Naive thymus-derived CD4-positive, alpha-beta T cell (primary cell): ENCODE results near the gene CAMTA1. TPM values are rescaled to one million over a fixed set of nuclear protein-coding genes. Genes with fewer than 3 reads are reported as not detected.

ENCODE experiments used
- ATAC-seq: fragments of 150-1000 bp; cut with Tn5 transposase; 2 replicates; pipeline ENCODE4 v1.10.0; 2021; ENCODE audit warnings: mild to moderate bottlenecking, moderate library complexity
- CTCF ChIA-PET: fragments of 350-600 bp; sonication (Branson Sonifier 250); formaldehyde crosslinking; loops from one replicate; lab custom pipeline; 2021; ENCODE audit warnings: antibody characterized with exemption; lab: Charles Lee
- POLR2A ChIA-PET: fragments of 350-600 bp; sonication (Branson Sonifier 250); formaldehyde crosslinking; loops from one replicate; lab custom pipeline; 2021; ENCODE audit warnings: antibody characterized with exemption, inconsistent platforms; lab: Charles Lee
- DNase-seq, 9 donors: peaks; one replicate each; pipeline versions ENCODE4 v3.0.0 to v3.0.0-alpha.2; 2020 to 2022; ENCODE audit warnings: mixed read lengths in 1 of 9
- H3K27ac ChIP-seq: one replicate; pipeline ENCODE4 v1.7.0; 2013; ENCODE audit warnings: mild to moderate bottlenecking, low read depth, low read length, moderate library complexity
- H3K27me3 ChIP-seq, 2 donors: one replicate each; pipeline ENCODE4 v1.7.0; 2013; ENCODE audit warnings: low read length in 2 of 2, mild to moderate bottlenecking in 2 of 2, moderate library complexity in 2 of 2; ENCODE audit not compliant: control insufficient read depth in 2 of 2, insufficient read depth in 2 of 2
- H3K36me3 ChIP-seq, 3 experiments: 1 replicate in 2 of 3; 2 replicates in 1 of 3; pipeline ENCODE4 v1.7.0; 2013; ENCODE audit warnings: low read length in 3 of 3, mild to moderate bottlenecking in 3 of 3, moderate library complexity in 1 of 3; ENCODE audit not compliant: insufficient read depth in 3 of 3, control insufficient read depth in 2 of 3
- H3K4me1 ChIP-seq, 2 donors: one replicate each; pipeline ENCODE4 v1.7.0; 2013; ENCODE audit warnings: low read length in 2 of 2, mild to moderate bottlenecking in 2 of 2, moderate library complexity in 1 of 2; ENCODE audit not compliant: control insufficient read depth in 2 of 2, insufficient read depth in 2 of 2
- H3K4me3 ChIP-seq: 2 replicates; pipeline ENCODE4 v1.7.0; 2013; ENCODE audit warnings: mild to moderate bottlenecking, low read length
- H3K9me3 ChIP-seq, 3 experiments: 1 replicate in 2 of 3; 2 replicates in 1 of 3; pipeline ENCODE4 v1.7.0; 2013; ENCODE audit warnings: low read length in 3 of 3; ENCODE audit not compliant: control insufficient read depth in 2 of 3
- H3K27ac Mint-ChIP-seq, 9 donors: one replicate each; pipeline ENCODE4 v1.8.0; 2020 to 2022; ENCODE audit warnings: mixed read lengths in 9 of 9, mild to moderate bottlenecking in 8 of 9, moderate library complexity in 5 of 9, inconsistent platforms in 2 of 9
- H3K27me3 Mint-ChIP-seq, 5 donors: one replicate each; pipeline ENCODE4 v1.8.0; 2021 to 2022; ENCODE audit warnings: mixed read lengths in 5 of 5, mild to moderate bottlenecking in 1 of 5
- H3K36me3 Mint-ChIP-seq, 5 donors: one replicate each; pipeline ENCODE4 v1.8.0; 2020 to 2022; ENCODE audit warnings: mixed read lengths in 5 of 5, mild to moderate bottlenecking in 3 of 5, inconsistent platforms in 1 of 5
- H3K4me1 Mint-ChIP-seq, 7 donors: one replicate each; pipeline ENCODE4 v1.8.0; 2020 to 2022; ENCODE audit warnings: mixed read lengths in 7 of 7, mild to moderate bottlenecking in 3 of 7, inconsistent platforms in 1 of 7
- H3K4me3 Mint-ChIP-seq, 10 donors: one replicate each; pipeline ENCODE4 v1.8.0; 2020 to 2022; ENCODE audit warnings: mild to moderate bottlenecking in 10 of 10, mixed read lengths in 10 of 10, moderate library complexity in 6 of 10, inconsistent platforms in 2 of 10
- H3K9me3 Mint-ChIP-seq, 11 donors: one replicate each; pipeline ENCODE4 v1.8.0; 2020 to 2022; ENCODE audit warnings: mixed read lengths in 11 of 11, mild to moderate bottlenecking in 4 of 11, inconsistent platforms in 1 of 11, moderate library complexity in 1 of 11
- intact Hi-C, 2 donors: fragments of 100-400 bp; cut with micrococcal nuclease; formaldehyde crosslinking; loops; one replicate each; pipeline ENCODE4 v1.15.1; 2023
- polyA plus RNA-seq, 2 donors: library from polyadenylated mRNA; unstranded; fragments of 300-500 nt; fragmentation: Illumina TruSeq; gene quantifications; one replicate each; pipeline ENCODE4 v1.2.3, GENCODE V29; 2021
- total RNA-seq, 6 experiments: library from RNA in 5 of 6; stranded (reverse) in 5 of 6; gene quantifications; 1 replicate in 5 of 6; 2 replicates in 1 of 6; pipeline ENCODE4 v1.2.3 and lab custom pipeline; 2021 to 2026

CAMTA1 gene
- total and polyA plus RNA-seq, 7 experiments from 2014 or later: 38.1 to 68.6 (median 42.6) TPM

GRCh38 chr1:7343882-7344281, 558.6 kb downstream of the CAMTA1 start:
- Histone ChIP-seq H3K27me3 (no peaks in the 10 kb centered on the region), H3K4me1 (no peaks in the 10 kb centered on the region), H3K4me3 (no peak overlapping the region), H3K27ac (no peak overlapping the region), H3K36me3 (no peaks in the 10 kb centered on the region), H3K9me3 (no peaks in the 10 kb centered on the region)
- H3K4me1 Mint-ChIP-seq: no peaks in the 10 kb centered on the region
- H3K27me3 Mint-ChIP-seq: peaks cover 0 to 8% (median 0%) of the 10 kb centered on the region in 5 donors
- H3K36me3 Mint-ChIP-seq: no peaks in the 10 kb centered on the region
- ATAC-seq (no peak), DNase-seq (no peak)
- H3K27ac Mint-ChIP-seq: peak overlapping the region in 1 of 9 donors; percentile 18
- CTCF ChIA-PET: no interaction called here
- POLR2A ChIA-PET: no interaction called here
- no peaks in the 10 kb centered on the region for H3K9me3 Mint-ChIP-seq
- H3K4me3 Mint-ChIP-seq: no peak overlapping the region
- intact Hi-C loops: no loop called here

- Histone ChIP-seq H3K4me1 (no peaks in the 10 kb centered on the region), H3K27ac (no peak overlapping the region), H3K4me3 (no peak overlapping the region), H3K36me3 (no peaks in the 10 kb centered on the region), H3K27me3 (no peaks in the 10 kb centered on the region), H3K9me3 (no peaks in the 10 kb centered on the region)
- Mint-ChIP-seq H3K27me3 (peaks cover 0 to 8% (median 0%) of the 10 kb centered on the region in 5 donors), H3K4me1 (no peaks in the 10 kb centered on the region), H3K9me3 (no peaks in the 10 kb centered on the region), H3K36me3 (no peaks in the 10 kb centered on the region), H3K27ac (no peak overlapping the region), H3K4me3 (no peak overlapping the region)
- DNase-seq: no peak
- no peak for ATAC-seq
- ChIA-PET POLR2A (no interaction called here), CTCF (no interaction called here)
- intact Hi-C loops: no loop called here
Observed at GRCh38 chr1:7344299-7344698, 559.0 kb downstream of the CAMTA1 start.

GRCh38 chr1:7345516-7345915, 560.3 kb downstream of the CAMTA1 start:
- peaks cover 0 to 8% (median 0%) of the 10 kb centered on the region in 5 donors for H3K27me3 Mint-ChIP-seq
- Histone ChIP-seq H3K36me3 (no peaks in the 10 kb centered on the region), H3K27me3 (no peaks in the 10 kb centered on the region), H3K27ac (no peak overlapping the region), H3K9me3 (no peaks in the 10 kb centered on the region), H3K4me1 (no peaks in the 10 kb centered on the region), H3K4me3 (no peak overlapping the region)
- ATAC-seq (no peak), DNase-seq (no peak)
- H3K4me1 Mint-ChIP-seq: no peaks in the 10 kb centered on the region
- POLR2A ChIA-PET: no interaction called here
- CTCF ChIA-PET: no interaction called here
- intact Hi-C loops: no loop called here
- no peak overlapping the region for H3K4me3 Mint-ChIP-seq
- no peaks in the 10 kb centered on the region for H3K9me3 Mint-ChIP-seq
- no peaks in the 10 kb centered on the region for H3K36me3 Mint-ChIP-seq
- H3K27ac Mint-ChIP-seq: no peak overlapping the region

DNA sequence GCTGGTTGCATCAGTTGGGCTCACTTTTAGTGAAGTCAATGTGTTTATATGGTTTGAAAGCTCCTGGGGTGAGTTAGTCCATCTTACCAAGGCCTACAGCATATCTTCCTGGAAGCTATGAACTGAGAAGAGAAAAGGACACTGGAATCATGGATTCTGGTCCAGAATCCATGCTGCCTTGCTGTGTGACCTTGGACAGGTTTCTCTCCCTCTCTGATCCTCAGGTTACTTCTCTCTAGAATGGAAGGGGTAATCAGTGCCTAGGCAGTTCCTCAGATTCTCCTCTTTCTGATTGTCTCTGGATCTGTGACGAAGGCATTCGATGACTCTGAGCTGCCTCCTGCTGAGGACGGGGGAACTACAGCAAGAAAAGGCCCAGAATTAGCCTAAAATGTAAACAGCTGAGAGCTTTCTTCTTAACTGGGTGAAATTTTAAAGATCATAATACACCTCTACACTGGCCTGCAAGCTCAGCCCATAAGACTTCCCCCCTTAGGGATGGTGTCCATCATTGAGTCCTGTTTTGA, 560.9 kb downstream of the CAMTA1 start:
- no peak overlapping the region for H3K27ac Mint-ChIP-seq
- no peaks in the 10 kb centered on the region for H3K36me3 Mint-ChIP-seq
- H3K27ac ChIP-seq: no peak overlapping the region
- H3K9me3 ChIP-seq: no peaks in the 10 kb centered on the region
- intact Hi-C loops: no loop called here
- no peak overlapping the region for H3K4me3 ChIP-seq
- H3K36me3 ChIP-seq: no peaks in the 10 kb centered on the region
- H3K4me1 Mint-ChIP-seq: no peaks in the 10 kb centered on the region
- DNase-seq (no peak), ATAC-seq (no peak)
- no peaks in the 10 kb centered on the region for H3K9me3 Mint-ChIP-seq
- peaks cover 0 to 8% (median 0%) of the 10 kb centered on the region in 5 donors for H3K27me3 Mint-ChIP-seq
- POLR2A ChIA-PET: no interaction called here
- CTCF ChIA-PET: no interaction called here
- no peak overlapping the region for H3K4me3 Mint-ChIP-seq
- H3K27me3 ChIP-seq: no peaks in the 10 kb centered on the region
- H3K4me1 ChIP-seq: no peaks in the 10 kb centered on the region

DNA sequence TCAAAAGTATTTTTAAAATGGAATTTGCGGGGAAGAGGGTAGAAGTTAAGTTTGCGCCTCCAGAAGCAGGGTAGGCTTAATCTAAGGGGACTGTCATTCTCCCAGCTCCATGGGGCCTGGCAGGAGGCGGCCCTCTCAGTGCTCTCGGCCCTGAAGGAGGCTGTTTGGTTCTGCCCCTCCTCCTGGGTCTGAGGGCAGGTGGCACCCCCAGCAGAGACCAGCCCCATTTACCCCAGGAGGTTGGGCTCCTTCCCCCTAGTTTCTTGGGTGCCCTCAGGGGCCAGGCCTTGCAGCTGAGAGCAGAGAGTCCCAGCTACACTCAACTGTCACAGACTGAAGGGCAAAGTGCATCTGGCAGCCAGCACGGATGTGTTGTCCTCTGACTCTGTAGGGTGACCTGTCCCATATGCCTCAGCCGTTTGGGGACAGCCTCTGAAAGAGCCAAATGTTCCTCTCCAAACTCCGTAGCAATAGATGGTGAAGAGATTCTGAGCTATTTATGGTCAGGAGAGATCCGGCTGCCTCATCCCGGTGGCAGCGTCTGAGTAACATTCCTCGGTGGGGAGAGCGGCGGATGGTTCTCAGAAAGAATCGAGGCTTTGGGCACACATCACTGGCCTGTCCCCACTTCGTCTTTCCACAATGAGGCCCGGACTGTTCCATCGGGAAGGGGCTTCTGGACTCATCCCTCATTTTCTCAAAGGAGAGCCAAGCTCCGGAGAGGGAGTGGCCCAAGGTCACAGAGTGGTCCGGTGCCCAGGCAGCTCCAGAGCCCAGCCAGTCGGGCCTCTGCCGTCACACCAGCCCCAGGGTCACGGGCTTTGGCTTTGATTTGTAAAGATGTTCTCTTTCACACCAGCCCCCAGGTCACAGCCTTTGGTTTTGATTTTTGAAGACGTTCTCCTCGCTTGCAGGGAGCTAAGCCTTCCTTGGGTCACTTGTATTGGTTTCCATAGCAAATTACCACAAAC, 561.6 kb downstream of the CAMTA1 start:
- H3K9me3 Mint-ChIP-seq: no peaks in the 10 kb centered on the region
- H3K36me3 ChIP-seq: no peaks in the 10 kb centered on the region
- H3K4me1 ChIP-seq: no peaks in the 10 kb centered on the region
- ChIA-PET CTCF (no interaction called here), POLR2A (no interaction called here)
- H3K9me3 ChIP-seq: no peaks in the 10 kb centered on the region
- H3K4me3 ChIP-seq: no peak overlapping the region
- H3K27me3 Mint-ChIP-seq: peaks cover 0 to 8% (median 0%) of the 10 kb centered on the region in 5 donors
- H3K27ac Mint-ChIP-seq: peak overlapping the region in 1 of 9 donors; percentile 70
- no peak overlapping the region for H3K4me3 Mint-ChIP-seq
- intact Hi-C loops: no loop called here
- H3K4me1 Mint-ChIP-seq: no peaks in the 10 kb centered on the region
- H3K27ac ChIP-seq: no peak overlapping the region
- H3K36me3 Mint-ChIP-seq: no peaks in the 10 kb centered on the region
- DNase-seq (no peak), ATAC-seq (no peak)
- no peaks in the 10 kb centered on the region for H3K27me3 ChIP-seq

- DNase-seq: no peak
Observed at GRCh38 chr1:7348073-7348472, 562.8 kb downstream of the CAMTA1 start.

More at GRCh38 chr1:7348073-7348472, 562.8 kb downstream of the CAMTA1 start:
- ChIA-PET POLR2A (no interaction called here), CTCF (no interaction called here)
- Mint-ChIP-seq H3K27ac (no peak overlapping the region), H3K27me3 (peaks cover 0 to 8% (median 0%) of the 10 kb centered on the region in 5 donors), H3K9me3 (no peaks in the 10 kb centered on the region), H3K4me1 (no peaks in the 10 kb centered on the region), H3K36me3 (no peaks in the 10 kb centered on the region), H3K4me3 (no peak overlapping the region)
- no peak for ATAC-seq
- no peak overlapping the region for H3K4me3 ChIP-seq
- H3K9me3 ChIP-seq: no peaks in the 10 kb centered on the region
- H3K27me3 ChIP-seq: no peaks in the 10 kb centered on the region
- H3K27ac ChIP-seq: no peak overlapping the region
- intact Hi-C loops: no loop called here
- no peaks in the 10 kb centered on the region for H3K4me1 ChIP-seq
- no peaks in the 10 kb centered on the region for H3K36me3 ChIP-seq
